WTC11 (cell line): ENCODE measurements around the gene RBM15. TPM values are rescaled to one million over a fixed set of nuclear protein-coding genes. Genes with fewer than 3 reads are reported as not detected.

ENCODE experiments used
- ATAC-seq: fragments of 200-7000 bp; cut with Tn5 transposase; 2 replicates; pipeline ENCODE4 v1.10.0; 2021; ENCODE audit warnings: mild to moderate bottlenecking, moderate library complexity
- CTCF ChIA-PET: fragments of 300-600 bp; sonication (Branson Sonifier 250); formaldehyde crosslinking; loops from one replicate; lab custom pipeline; 2021; ENCODE audit warnings: antibody characterized with exemption; lab: Charles Lee
- POLR2A ChIA-PET: fragments of 350-600 bp; sonication (Branson Sonifier 250); formaldehyde crosslinking; loops from one replicate; lab custom pipeline; 2021; ENCODE audit warnings: antibody characterized with exemption; lab: Charles Lee
- DNase-seq: peaks from one replicate; pipeline ENCODE4 v3.0.0; 2021; ENCODE audit warnings: low spot score
- H3K27ac Mint-ChIP-seq: 2 replicates; pipeline ENCODE4 v1.8.0; 2021; ENCODE audit warnings: mixed read lengths
- H3K27me3 Mint-ChIP-seq: 2 replicates; pipeline ENCODE4 v1.8.0; 2021; ENCODE audit warnings: low read depth, mild to moderate bottlenecking, moderate library complexity, mixed read lengths
- H3K36me3 Mint-ChIP-seq: 2 replicates; pipeline ENCODE4 v1.8.0; 2021; ENCODE audit warnings: mixed read lengths
- H3K4me1 Mint-ChIP-seq: 2 replicates; pipeline ENCODE4 v1.8.0; 2022; ENCODE audit warnings: mixed read lengths
- H3K4me3 Mint-ChIP-seq: 2 replicates; pipeline ENCODE4 v1.8.0; 2021; ENCODE audit warnings: mild to moderate bottlenecking, moderate library complexity, mixed read lengths
- H3K9me3 Mint-ChIP-seq: 2 replicates; pipeline ENCODE4 v1.8.0; 2021; ENCODE audit warnings: mixed read lengths
- CREB1 ChIP-seq: sonication (generic); formaldehyde crosslinking; IDR thresholded peaks from 2 replicates; pipeline ENCODE4 v1.8.0; 2023; ENCODE audit warnings: mild to moderate bottlenecking, missing genetic modification reagents
- CREM ChIP-seq: sonication (generic); formaldehyde crosslinking; IDR thresholded peaks from 2 replicates; pipeline ENCODE4 v1.8.1; 2022; ENCODE audit warnings: mild to moderate bottlenecking, missing genetic modification reagents, moderate library complexity
- ELF4 ChIP-seq: sonication (generic); formaldehyde crosslinking; IDR thresholded peaks from 2 replicates; pipeline ENCODE4 v1.8.1; 2022; ENCODE audit warnings: low read depth, mild to moderate bottlenecking, moderate library complexity, missing genetic modification reagents
- ESRRA ChIP-seq: sonication (generic); formaldehyde crosslinking; IDR thresholded peaks from 2 replicates; pipeline ENCODE4 v1.8.1; 2022; ENCODE audit warnings: mild to moderate bottlenecking, missing genetic modification reagents, borderline replicate concordance
- FOXJ3 ChIP-seq: sonication (generic); formaldehyde crosslinking; IDR thresholded peaks from 2 replicates; pipeline ENCODE4 v1.9.0; 2021; ENCODE audit warnings: missing genetic modification reagents, mild to moderate bottlenecking, borderline replicate concordance
- FOXK1 ChIP-seq: sonication (generic); formaldehyde crosslinking; IDR thresholded peaks from 2 replicates; pipeline ENCODE4 v1.8.0; 2022; ENCODE audit warnings: mild to moderate bottlenecking, moderate library complexity, missing genetic modification reagents
- FOXP4 ChIP-seq: sonication (generic); formaldehyde crosslinking; IDR thresholded peaks from 2 replicates; pipeline ENCODE4 v1.8.0; 2022; ENCODE audit warnings: mild to moderate bottlenecking, missing genetic modification reagents
- JAZF1 ChIP-seq: fragments of 250-450 bp; sonication (Bioruptor Pico); IDR thresholded peaks from 2 replicates; pipeline ENCODE4 v1.9.0; 2021; ENCODE audit warnings: moderate library complexity, mild to moderate bottlenecking, inconsistent platforms
- JUN ChIP-seq: sonication (generic); formaldehyde crosslinking; IDR thresholded peaks from 2 replicates; pipeline ENCODE4 v1.8.0; 2023; ENCODE audit warnings: mild to moderate bottlenecking, missing genetic modification reagents
- MYBL2 ChIP-seq: sonication (generic); formaldehyde crosslinking; IDR thresholded peaks from 2 replicates; pipeline ENCODE4 v1.8.1; 2023; ENCODE audit warnings: mild to moderate bottlenecking, moderate library complexity, missing genetic modification reagents
- NFATC4 ChIP-seq: fragments of 250-450 bp; sonication (Bioruptor Pico); IDR thresholded peaks from 2 replicates; pipeline ENCODE4 v1.9.0; 2021; ENCODE audit warnings: mild to moderate bottlenecking
- NR2C2 ChIP-seq: sonication (generic); formaldehyde crosslinking; IDR thresholded peaks from 2 replicates; pipeline ENCODE4 v1.8.0; 2022; ENCODE audit warnings: mild to moderate bottlenecking, missing genetic modification reagents
- NR3C1 ChIP-seq: sonication (generic); formaldehyde crosslinking; conservative IDR thresholded peaks from 2 replicates; pipeline ENCODE4 v1.8.1; 2023; ENCODE audit warnings: low read depth, mild to moderate bottlenecking, missing genetic modification reagents
- RORB ChIP-seq: fragments of 250-450 bp; sonication (Bioruptor Pico); IDR thresholded peaks from 2 replicates; pipeline ENCODE4 v1.9.0; 2021; ENCODE audit warnings: mild to moderate bottlenecking
- TP53 ChIP-seq: sonication (generic); formaldehyde crosslinking; IDR thresholded peaks from 2 replicates; pipeline ENCODE4 v1.8.1; 2023; ENCODE audit warnings: mild to moderate bottlenecking, missing genetic modification reagents
- USF2 ChIP-seq: sonication (generic); formaldehyde crosslinking; IDR thresholded peaks from 2 replicates; pipeline ENCODE4 v1.8.1; 2023; ENCODE audit warnings: mild to moderate bottlenecking, missing genetic modification reagents, moderate library complexity
- ZBTB43 ChIP-seq: sonication (generic); formaldehyde crosslinking; IDR thresholded peaks from 2 replicates; pipeline ENCODE4 v1.8.1; 2023; ENCODE audit warnings: mild to moderate bottlenecking, missing genetic modification reagents
- ZNF138 ChIP-seq: sonication (generic); formaldehyde crosslinking; conservative IDR thresholded peaks from 2 replicates; pipeline ENCODE4 v1.8.1; 2022; ENCODE audit warnings: mild to moderate bottlenecking, moderate library complexity, missing genetic modification reagents
- ZNF416 ChIP-seq: fragments of 250-450 bp; sonication (Bioruptor Pico); IDR thresholded peaks from 2 replicates; pipeline ENCODE4 v1.9.0; 2021; ENCODE audit warnings: mild to moderate bottlenecking, inconsistent platforms
- ZNF423 ChIP-seq: fragments of 250-450 bp; sonication (Bioruptor Pico); IDR thresholded peaks from 2 replicates; pipeline ENCODE4 v2.1.2; 2022; ENCODE audit warnings: mild to moderate bottlenecking, moderate library complexity
- ZNF425 ChIP-seq: fragments of 250-450 bp; sonication (Bioruptor Pico); conservative IDR thresholded peaks from 2 replicates; pipeline ENCODE4 v1.9.0; 2021; ENCODE audit warnings: mild to moderate bottlenecking
- ZNF671 ChIP-seq: fragments of 250-450 bp; sonication (Bioruptor Pico); IDR thresholded peaks from 2 replicates; pipeline ENCODE4 v1.8.0; 2021; ENCODE audit warnings: mild to moderate bottlenecking
- total RNA-seq: library from RNA; stranded (reverse); gene quantifications from 3 replicates; pipeline ENCODE4 v1.2.3, GENCODE V29; 2021
- TF ChIP-seq, protein P1 (sequence below): sonication (generic); formaldehyde crosslinking; conservative IDR thresholded peaks from 2 replicates; pipeline ENCODE4 v1.8.1; 2023; ENCODE audit warnings: mild to moderate bottlenecking, low read depth, missing genetic modification reagents, moderate library complexity
- TF ChIP-seq, protein P2 (sequence below): fragments of 200-600 bp; IDR thresholded peaks from 2 replicates; pipeline ENCODE4 v1.8.0; 2022; ENCODE audit warnings: antibody characterized with exemption

Gene RBM15
- total RNA-seq, 1 experiment from 2014 or later, result 50.6 TPM

GRCh38 chr1:110341872-110342331 lies 2.7 kb downstream of the RBM15 start:
- Mint-ChIP-seq H3K36me3 (peaks cover 47% of the 10 kb centered on the region), H3K27ac (no peak overlapping the region), H3K27me3 (no peaks in the 10 kb centered on the region), H3K4me3 (no peak overlapping the region), H3K4me1 (peaks cover 73% of the 10 kb centered on the region), H3K9me3 (no peaks in the 10 kb centered on the region)
- ChIA-PET POLR2A (no interaction called here), CTCF (interaction anchor here (0.8 to 1.1 kb wide), 2 partner anchors 29 to 119 kb away, joined by 3 to 4 read pairs; no protein-coding TSS in a partner anchor)
- DNase-seq, result peak; percentile 19
- no peak for TF ChIP-seq ZNF425 (CRISPR knock-in tag)
- no peak for TF ChIP-seq FOXK1 (CRISPR knock-in tag)
- no peak for TF ChIP-seq JUN (CRISPR knock-in tag)
- TF ChIP-seq NR3C1 (CRISPR knock-in tag), result no peak
- TF ChIP-seq, protein P1, sequence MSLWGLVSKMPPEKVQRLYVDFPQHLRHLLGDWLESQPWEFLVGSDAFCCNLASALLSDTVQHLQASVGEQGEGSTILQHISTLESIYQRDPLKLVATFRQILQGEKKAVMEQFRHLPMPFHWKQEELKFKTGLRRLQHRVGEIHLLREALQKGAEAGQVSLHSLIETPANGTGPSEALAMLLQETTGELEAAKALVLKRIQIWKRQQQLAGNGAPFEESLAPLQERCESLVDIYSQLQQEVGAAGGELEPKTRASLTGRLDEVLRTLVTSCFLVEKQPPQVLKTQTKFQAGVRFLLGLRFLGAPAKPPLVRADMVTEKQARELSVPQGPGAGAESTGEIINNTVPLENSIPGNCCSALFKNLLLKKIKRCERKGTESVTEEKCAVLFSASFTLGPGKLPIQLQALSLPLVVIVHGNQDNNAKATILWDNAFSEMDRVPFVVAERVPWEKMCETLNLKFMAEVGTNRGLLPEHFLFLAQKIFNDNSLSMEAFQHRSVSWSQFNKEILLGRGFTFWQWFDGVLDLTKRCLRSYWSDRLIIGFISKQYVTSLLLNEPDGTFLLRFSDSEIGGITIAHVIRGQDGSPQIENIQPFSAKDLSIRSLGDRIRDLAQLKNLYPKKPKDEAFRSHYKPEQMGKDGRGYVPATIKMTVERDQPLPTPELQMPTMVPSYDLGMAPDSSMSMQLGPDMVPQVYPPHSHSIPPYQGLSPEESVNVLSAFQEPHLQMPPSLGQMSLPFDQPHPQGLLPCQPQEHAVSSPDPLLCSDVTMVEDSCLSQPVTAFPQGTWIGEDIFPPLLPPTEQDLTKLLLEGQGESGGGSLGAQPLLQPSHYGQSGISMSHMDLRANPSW (CRISPR knock-in tag), result no peak
- no peak for TF ChIP-seq ZNF138 (CRISPR knock-in tag)
- TF ChIP-seq MYBL2 (CRISPR knock-in tag), result no peak
- no peak for TF ChIP-seq USF2 (CRISPR knock-in tag)
- no peak for TF ChIP-seq TP53
- TF ChIP-seq CREM (CRISPR knock-in tag), result no peak
- TF ChIP-seq ZBTB43 (CRISPR knock-in tag), result no peak
- no peak for TF ChIP-seq NR2C2 (CRISPR knock-in tag)
- no peak for ATAC-seq

GRCh38 chr1:110343249-110343648 lies 4.1 kb downstream of the RBM15 start:
- no peaks in the 10 kb centered on the region for H3K9me3 Mint-ChIP-seq
- ATAC-seq (no peak), DNase-seq (no peak)
- peaks cover 76% of the 10 kb centered on the region for H3K4me1 Mint-ChIP-seq
- no peak for TF ChIP-seq ELF4 (CRISPR knock-in tag)
- TF ChIP-seq ZNF423, result no peak
- no peak for TF ChIP-seq ZNF671
- no peak for TF ChIP-seq ZNF138 (CRISPR knock-in tag)
- TF ChIP-seq JAZF1 (CRISPR knock-in tag), result no peak
- TF ChIP-seq NFATC4 (CRISPR knock-in tag), result no peak
- H3K36me3 Mint-ChIP-seq, result peaks cover 53% of the 10 kb centered on the region
- ChIA-PET POLR2A (no interaction called here), CTCF (no interaction called here)
- no peaks in the 10 kb centered on the region for H3K27me3 Mint-ChIP-seq
- no peak overlapping the region for H3K4me3 Mint-ChIP-seq
- H3K27ac Mint-ChIP-seq, result no peak overlapping the region

GRCh38 chr1:110344152-110344551 lies 5.0 kb downstream of the RBM15 start:
- DNase-seq (no peak), ATAC-seq (no peak)
- ChIA-PET CTCF (no interaction called here), POLR2A (no interaction called here)
- Mint-ChIP-seq H3K36me3 (peaks cover 60% of the 10 kb centered on the region), H3K4me1 (peaks cover 85% of the 10 kb centered on the region), H3K4me3 (no peak overlapping the region), H3K9me3 (no peaks in the 10 kb centered on the region), H3K27me3 (no peaks in the 10 kb centered on the region), H3K27ac (no peak overlapping the region)
- TF ChIP-seq CREB1 (CRISPR knock-in tag) (no peak), RORB (CRISPR knock-in tag) (no peak), JAZF1 (CRISPR knock-in tag) (no peak), ESRRA (CRISPR knock-in tag) (no peak), FOXJ3 (CRISPR knock-in tag) (no peak), FOXP4 (CRISPR knock-in tag) (no peak), ZNF416 (CRISPR knock-in tag) (no peak)
- TF ChIP-seq, protein P2, sequence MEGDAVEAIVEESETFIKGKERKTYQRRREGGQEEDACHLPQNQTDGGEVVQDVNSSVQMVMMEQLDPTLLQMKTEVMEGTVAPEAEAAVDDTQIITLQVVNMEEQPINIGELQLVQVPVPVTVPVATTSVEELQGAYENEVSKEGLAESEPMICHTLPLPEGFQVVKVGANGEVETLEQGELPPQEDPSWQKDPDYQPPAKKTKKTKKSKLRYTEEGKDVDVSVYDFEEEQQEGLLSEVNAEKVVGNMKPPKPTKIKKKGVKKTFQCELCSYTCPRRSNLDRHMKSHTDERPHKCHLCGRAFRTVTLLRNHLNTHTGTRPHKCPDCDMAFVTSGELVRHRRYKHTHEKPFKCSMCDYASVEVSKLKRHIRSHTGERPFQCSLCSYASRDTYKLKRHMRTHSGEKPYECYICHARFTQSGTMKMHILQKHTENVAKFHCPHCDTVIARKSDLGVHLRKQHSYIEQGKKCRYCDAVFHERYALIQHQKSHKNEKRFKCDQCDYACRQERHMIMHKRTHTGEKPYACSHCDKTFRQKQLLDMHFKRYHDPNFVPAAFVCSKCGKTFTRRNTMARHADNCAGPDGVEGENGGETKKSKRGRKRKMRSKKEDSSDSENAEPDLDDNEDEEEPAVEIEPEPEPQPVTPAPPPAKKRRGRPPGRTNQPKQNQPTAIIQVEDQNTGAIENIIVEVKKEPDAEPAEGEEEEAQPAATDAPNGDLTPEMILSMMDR, result no peak
